ENCODE measurements around the gene ZNF462.

The ZNF462 gene

GRCh38 chr9:106925392-106925791 lies 62.4 kb downstream of the ZNF462 start:
- DNase-seq (ENCODE audit: low spot score): peak; percentile 18

- DNase-seq (ENCODE audit: low spot score): peak; percentile 16
Measured at GRCh38 chr9:106927916-106928315, 65.0 kb downstream of the ZNF462 start.

DNA sequence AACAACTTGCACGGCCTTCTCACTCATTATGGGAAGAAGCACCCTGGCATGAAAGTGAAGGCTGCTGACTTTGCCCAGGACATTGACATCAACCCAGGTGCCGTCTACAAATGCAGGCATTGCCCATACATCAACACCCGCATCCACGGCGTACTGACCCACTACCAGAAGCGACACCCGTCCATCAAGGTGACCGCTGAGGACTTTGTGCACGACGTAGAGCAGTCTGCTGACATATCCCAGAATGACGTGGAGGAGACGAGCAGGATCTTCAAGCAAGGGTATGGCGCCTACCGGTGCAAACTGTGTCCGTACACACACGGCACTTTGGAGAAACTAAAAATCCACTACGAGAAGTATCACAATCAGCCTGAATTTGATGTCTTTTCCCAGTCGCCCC lies 65.4 kb downstream of the ZNF462 start:
- DNase-seq (ENCODE audit: low spot score): peak; percentile 19

DNA sequence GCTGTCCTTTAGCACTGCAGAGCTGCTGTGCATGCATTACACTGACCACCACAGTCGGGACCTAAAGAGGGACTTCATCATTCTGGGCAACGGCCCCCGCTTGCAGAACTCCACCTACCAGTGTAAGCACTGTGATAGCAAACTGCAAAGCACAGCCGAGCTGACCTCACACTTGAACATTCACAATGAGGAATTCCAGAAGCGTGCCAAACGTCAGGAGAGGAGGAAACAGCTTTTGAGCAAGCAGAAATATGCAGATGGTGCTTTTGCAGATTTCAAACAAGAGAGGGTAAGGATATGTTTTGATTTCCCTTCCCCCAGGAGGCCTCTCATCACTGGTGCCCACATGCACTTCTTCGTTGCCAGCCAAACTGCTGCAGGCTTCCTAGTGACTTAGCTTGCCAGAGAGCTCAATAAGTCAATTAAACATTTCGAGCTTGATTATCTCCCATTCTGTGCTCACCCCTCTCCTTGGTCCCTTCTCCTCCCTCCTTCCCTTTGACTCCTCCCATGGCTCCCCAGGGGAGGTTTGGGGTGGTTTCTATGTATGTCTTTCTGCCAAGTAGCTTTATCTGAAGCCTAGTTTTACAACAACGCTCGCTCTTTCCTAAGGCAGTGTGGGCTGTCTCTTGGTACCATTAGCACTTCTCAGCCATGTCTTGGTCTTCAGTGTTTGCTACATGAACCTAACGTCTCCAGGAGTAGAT lies 66.7 kb downstream of the ZNF462 start:
- no peak for DNase-seq (ENCODE audit: low spot score)

DNA sequence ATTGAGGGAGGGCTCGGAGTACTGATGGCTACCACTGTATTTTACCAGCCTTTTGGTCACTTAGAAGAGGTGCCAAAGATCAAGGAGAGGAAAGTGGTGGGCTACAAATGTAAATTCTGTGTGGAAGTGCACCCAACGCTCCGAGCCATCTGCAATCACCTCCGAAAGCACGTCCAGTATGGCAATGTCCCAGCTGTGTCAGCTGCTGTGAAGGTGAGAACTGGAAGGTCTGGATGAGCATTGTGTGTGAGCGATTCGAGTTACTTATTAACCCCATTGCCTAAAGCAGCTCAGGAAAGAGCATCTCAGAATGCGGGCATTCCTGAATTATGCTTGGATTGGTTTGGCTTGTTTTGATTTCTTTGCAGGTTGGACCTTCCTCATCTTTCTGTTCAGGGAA lies 67.5 kb downstream of the ZNF462 start:
- DNase-seq (ENCODE audit: low spot score): no peak

- DNase-seq (ENCODE audit: low spot score): no peak
Measured at GRCh38 chr9:106931466-106931865, 68.5 kb downstream of the ZNF462 start.

GRCh38 chr9:106932178-106932577 lies 69.2 kb downstream of the ZNF462 start:
- DNase-seq (ENCODE audit: low spot score): no peak

DNA sequence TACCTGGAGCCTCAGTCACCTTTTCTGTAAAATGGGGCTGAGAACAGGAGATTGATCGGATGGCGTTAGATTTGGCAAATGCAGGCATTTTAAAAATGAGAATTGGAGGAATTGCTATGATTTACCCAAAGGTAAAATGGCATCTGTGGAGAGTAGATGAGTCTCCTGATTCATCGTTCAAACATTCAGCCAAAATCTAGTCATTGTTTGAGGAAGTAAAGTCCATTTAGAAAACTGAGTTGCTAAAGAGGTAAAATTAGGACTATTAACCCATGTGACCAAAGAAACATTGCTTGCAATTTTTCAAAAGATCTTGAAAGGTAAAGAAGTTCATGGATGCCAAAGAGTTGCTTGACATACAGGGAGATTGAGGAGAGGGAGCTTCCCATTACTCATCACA lies 69.7 kb downstream of the ZNF462 start:
- DNase-seq (ENCODE audit: low spot score): no peak

DNA sequence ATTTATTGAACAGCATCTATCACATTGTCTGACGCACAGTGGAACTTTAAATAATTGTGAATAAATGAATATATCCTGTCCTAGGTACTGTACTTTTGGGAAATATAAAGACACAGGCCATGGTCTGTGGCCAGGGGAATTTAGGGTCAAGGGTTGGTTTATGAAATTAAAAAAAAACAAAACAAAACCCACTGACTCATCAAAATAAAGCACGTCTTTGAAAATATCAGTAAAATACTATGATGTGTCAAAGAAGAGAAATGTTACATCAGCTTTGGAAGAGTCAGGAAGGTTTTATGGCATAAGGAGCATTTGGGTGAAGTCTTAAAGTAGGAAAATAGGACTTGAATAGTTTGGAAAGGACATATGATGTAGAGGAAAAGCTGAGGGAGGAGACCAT lies 70.5 kb downstream of the ZNF462 start:
- no peak for DNase-seq (ENCODE audit: low spot score)

- DNase-seq (ENCODE audit: low spot score): no peak
Measured at GRCh38 chr9:106934442-106935238, 71.7 kb downstream of the ZNF462 start.

DNA sequence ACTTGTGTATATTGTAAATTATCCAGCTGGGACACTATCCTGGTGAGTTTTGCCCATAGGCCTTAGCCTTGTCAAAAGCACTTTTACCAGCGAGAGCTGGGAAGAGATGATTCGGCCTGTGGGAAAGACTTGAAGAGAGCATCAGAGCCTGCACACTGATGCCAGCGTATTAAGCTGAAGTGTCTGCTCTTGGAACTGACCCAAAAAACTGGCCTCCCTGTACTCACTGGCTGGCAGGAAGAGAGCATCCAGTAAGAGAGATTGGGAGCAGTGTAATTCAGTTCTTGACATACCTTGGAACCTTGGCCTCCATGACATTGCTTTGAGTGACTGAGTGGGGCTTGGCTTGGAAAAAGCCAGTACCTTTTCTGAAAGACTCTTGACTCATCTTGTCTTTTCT lies 73.7 kb downstream of the ZNF462 start:
- no peak for DNase-seq (ENCODE audit: low spot score)

DNA sequence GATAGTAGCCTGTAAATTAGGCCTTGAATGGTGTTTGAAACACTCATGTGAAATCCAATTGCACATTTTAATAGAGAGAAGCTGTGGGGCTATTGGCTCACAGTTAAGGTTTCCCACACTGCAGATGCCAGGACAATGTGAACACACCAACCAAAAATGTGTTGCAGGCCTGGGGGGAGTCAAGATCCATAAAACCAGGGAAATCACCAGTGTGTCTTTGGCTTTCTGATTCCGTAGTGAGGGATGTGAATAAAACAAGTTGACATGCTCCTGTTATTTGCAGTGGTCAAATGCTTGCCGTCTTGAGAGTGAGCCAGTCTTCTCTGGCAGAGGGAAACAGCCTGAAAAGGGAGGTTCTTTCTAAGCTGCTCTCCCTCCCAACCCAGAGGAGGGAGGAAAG lies 79.0 kb downstream of the ZNF462 start:
- no peak for DNase-seq (ENCODE audit: low spot score)

DNA sequence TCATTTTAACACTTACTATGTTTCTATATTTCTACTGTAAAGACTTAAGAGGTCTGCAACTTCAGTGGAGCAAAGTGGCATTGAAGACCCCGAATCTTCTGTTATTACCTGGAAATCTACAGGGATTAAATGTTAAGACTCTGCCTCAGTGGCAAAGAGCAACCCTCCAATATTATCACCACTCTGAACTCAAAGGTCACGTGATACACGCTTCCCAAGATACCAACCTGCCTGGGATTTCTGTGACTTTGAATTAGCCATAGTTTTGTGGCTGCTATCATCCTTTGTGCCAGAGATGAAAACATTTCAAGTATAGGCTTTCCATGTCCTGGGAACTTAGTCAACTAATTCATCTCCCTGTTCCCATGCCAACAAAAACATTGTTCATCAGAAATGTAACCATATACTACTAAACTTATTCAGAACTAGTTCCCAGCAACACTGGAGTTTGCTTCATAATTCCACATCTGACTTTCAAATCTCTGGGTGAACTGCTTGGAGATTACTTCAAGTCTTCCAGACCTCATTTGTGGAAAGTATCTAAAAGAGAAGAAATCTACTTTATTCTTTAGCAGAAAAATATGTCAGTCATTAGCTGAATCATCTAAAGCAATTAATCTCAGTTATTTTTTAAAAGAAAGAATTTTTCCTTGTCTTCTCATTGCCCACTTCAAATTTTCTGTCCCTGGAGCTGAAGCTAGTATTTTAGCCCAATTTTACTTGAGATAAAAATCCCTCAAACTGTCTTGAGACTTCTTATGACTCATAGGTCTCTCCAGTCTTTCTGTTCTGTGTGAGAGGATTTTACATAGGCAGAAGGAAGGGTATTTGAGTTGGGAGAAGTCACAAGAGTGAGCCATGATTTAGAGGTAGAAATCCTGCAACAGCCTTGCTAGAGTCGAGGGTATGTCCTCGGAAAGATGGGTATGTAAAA lies 83.0 kb downstream of the ZNF462 start:
- DNase-seq (ENCODE audit: low spot score): no peak

DNA sequence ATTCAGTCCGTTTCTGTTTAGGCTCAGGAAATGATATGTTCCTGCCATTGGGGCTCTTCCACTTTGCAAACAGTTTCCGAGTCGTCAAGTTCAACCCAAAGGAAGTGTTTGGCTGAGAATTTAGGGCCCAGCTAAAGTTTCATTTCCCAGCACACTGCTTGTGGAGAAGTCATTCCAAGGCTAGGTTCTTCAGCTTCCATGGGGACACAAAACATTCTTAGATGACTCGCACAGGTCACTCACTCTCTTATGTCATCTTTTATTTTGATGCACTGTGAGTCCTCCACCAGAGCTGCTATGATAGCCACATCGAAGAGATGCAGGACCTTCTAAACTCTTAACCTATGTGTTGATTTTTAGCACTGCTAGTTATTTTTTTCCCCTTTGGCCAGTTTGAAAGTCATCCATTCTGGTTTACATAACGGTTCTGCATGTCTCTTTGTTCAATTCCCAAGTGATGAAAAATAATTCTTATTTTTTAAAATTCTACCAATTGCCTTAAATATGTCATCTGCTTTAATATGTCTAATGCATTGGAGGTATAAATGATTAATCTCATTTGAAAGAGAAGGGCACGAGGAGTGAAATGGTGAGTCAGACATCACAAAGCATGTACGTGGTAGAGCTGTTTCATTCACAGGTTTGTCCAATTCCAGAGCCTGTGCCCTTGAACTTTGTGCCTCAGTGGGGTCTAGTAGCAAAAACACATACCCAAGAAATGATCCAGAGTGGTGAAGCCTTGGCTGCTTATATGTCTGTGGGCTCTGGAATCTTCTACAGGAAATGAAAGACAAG lies 84.3 kb downstream of the ZNF462 start:
- no peak for DNase-seq (ENCODE audit: low spot score)

- DNase-seq (ENCODE audit: low spot score): no peak
Measured at GRCh38 chr9:106953174-106953573, 90.2 kb downstream of the ZNF462 start.

DNA sequence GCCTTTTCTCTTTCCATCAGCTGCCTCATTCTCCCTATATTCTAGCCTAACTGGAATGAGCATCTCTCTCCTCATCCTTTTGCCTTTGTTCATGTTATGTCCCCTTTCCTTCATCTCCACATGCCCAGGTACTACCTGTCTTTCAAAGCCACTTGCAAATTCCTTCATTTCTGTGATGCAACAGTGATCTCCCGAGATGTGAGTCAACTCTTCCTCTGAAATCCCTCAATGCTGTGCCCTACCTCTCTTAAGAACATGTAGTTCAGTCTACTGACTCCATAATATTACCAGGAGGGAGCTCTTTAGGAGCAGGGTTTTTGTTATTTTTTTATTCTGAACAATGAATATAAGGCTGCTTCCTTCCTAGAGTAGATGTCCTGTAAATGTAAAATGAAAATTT lies 91.6 kb downstream of the ZNF462 start:
- DNase-seq (ENCODE audit: low spot score): no peak

- DNase-seq (ENCODE audit: low spot score): no peak
Measured at GRCh38 chr9:106954974-106955850, 92.2 kb downstream of the ZNF462 start.

GRCh38 chr9:106956971-106957370 lies 94.0 kb downstream of the ZNF462 start:
- DNase-seq (ENCODE audit: low spot score): no peak

DNA sequence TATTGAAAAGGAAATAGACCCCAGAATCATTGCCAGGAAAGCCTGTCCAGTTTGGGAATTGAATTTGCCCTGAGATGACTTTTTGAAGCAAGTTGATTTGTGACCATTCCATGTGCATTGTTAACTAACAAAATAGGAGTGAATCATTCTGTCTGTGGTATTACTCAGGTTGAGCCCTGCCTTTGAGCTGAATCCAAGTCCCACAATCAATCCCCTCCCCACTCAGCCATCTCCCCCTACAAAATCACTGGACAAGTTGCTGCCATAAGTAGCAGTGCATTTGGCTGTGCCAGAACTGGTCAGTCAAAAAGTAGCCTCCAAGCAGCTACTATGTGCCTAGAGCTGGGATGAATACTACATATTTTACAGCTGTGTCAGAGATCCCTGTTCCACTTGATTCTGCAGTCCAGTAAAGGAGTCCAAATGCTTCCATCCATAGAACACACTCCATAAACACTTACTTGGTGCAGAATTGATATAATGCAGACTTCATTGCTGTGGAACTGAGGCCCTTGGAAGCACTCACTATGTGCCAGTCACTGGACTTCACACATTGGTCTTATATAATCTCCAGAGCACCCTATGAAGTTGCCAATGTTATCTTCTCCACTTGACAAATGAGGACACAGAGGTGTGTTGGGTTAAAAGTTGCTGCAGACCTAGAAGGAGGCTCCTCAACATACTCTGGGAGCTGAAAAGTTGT lies 96.1 kb downstream of the ZNF462 start:
- no peak for DNase-seq (ENCODE audit: low spot score)

DNA sequence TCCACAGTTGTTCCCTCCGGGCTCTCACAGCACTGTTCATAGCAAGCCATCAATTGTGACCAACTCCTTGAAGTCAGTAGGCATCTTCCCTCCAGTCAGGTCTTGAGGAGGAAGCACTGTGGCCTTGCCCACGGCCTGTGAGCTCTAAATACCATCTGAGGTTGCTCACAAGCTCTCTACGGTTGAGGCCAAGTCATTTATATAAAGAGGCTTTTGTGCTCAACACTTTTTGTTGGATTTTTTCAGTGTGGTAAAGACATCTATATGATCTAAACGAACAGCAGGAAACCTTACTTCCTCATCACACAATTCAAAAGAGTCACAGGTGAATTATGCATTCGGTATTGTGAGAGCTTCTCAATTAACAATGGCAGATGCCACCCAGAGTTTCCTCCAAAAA lies 97.3 kb downstream of the ZNF462 start:
- no peak for DNase-seq (ENCODE audit: low spot score)
